DMS114 treated with DMSO at 0.1 percent for 48 hours (cell line): ENCODE data around the gene TMEM178A.
"Not testable (repeated sequence)": the region's sequence is repeated elsewhere in the genome, so short reads cannot be mapped to it uniquely, and the experiment has no call there.

ENCODE experiments used
- DNase-seq: peaks from one replicate; lab custom pipeline; 2025; ENCODE audit not compliant: unreplicated experiment; lab: John Stamatoyannopoulos, UW

Gene TMEM178A

GRCh38 chr2:39665811-39666490 is at the start of gene TMEM178A:
Gene TMEM178A, plus strand, starts transcription at chr2:39665917. Its CDS starts 58 bp downstream, at chr2:39665975.
- DNase-seq = no peak

GRCh38 chr2:39618236-39618635 is 47.5 kb upstream of the TMEM178A start:
- DNase-seq = no peak

- no peak for DNase-seq
Measured at GRCh38 chr2:39618736-39619135, 47.0 kb upstream of the TMEM178A start.

- DNase-seq = no peak
Measured at GRCh38 chr2:39620067-39620466, 45.6 kb upstream of the TMEM178A start.

- no peak for DNase-seq
Measured at GRCh38 chr2:39621596-39621995, 44.1 kb upstream of the TMEM178A start.

GRCh38 chr2:39622860-39623259 is 42.9 kb upstream of the TMEM178A start:
- no peak for DNase-seq

GRCh38 chr2:39623917-39624316 is 41.8 kb upstream of the TMEM178A start:
- no peak for DNase-seq

- DNase-seq = no peak
Measured at GRCh38 chr2:39625193-39625926, 40.4 kb upstream of the TMEM178A start.

GRCh38 chr2:39625927-39626270 is 39.8 kb upstream of the TMEM178A start:
- no peak for DNase-seq

- DNase-seq = not testable (repeated sequence)
Measured at GRCh38 chr2:39628346-39628745, 37.4 kb upstream of the TMEM178A start.

GRCh38 chr2:39629646-39630045 is 36.1 kb upstream of the TMEM178A start:
- DNase-seq = no peak

- DNase-seq = no peak
Measured at GRCh38 chr2:39631256-39631655, 34.5 kb upstream of the TMEM178A start.

GRCh38 chr2:39631718-39632117 is 34.0 kb upstream of the TMEM178A start:
- DNase-seq = no peak

- no peak for DNase-seq
Measured at GRCh38 chr2:39632876-39633275, 32.8 kb upstream of the TMEM178A start.

GRCh38 chr2:39636306-39636705 is 29.4 kb upstream of the TMEM178A start:
- no peak for DNase-seq

GRCh38 chr2:39638581-39638980 is 27.1 kb upstream of the TMEM178A start:
- no peak for DNase-seq

- DNase-seq = no peak
Measured at GRCh38 chr2:39640107-39640506, 25.6 kb upstream of the TMEM178A start.

- DNase-seq = no peak
Measured at GRCh38 chr2:39640681-39641080, 25.0 kb upstream of the TMEM178A start.

GRCh38 chr2:39641635-39642034 is 24.1 kb upstream of the TMEM178A start:
- DNase-seq = no peak

GRCh38 chr2:39642051-39642718 is 23.5 kb upstream of the TMEM178A start:
- no peak for DNase-seq

GRCh38 chr2:39645826-39646225 is 19.9 kb upstream of the TMEM178A start:
- DNase-seq = no peak

GRCh38 chr2:39646267-39646666 is 19.4 kb upstream of the TMEM178A start:
- DNase-seq = no peak
